IMR-90 (cell line): ENCODE measurements around the gene ORAI3. TPM values are rescaled to one million over a fixed set of nuclear protein-coding genes. Genes with fewer than 3 reads are reported as not detected.

ENCODE experiments used
- ATAC-seq: fragments of 200-7000 bp; cut with Tn5 transposase; 2 replicates; pipeline ENCODE4 v1.9.1; 2020; ENCODE audit warnings: low read depth, mild to moderate bottlenecking, moderate library complexity
- BruUV-seq: library from RNA; stranded (reverse); fragments of 400-500 nt; replicated peaks from 2 replicates; lab custom pipeline; 2021; lab: Mats Ljungman, UMichigan
- CTCF ChIA-PET: fragments of 300-600 bp; formaldehyde crosslinking; extraction: SDS; loops from one replicate; lab custom pipeline; 2021; ENCODE audit warnings: antibody characterized with exemption; lab: Yijun Ruan, JAX
- POLR2A ChIA-PET: fragments of 300-600 bp; sonication (Branson Sonifier 250); formaldehyde crosslinking; loops from one replicate; lab custom pipeline; 2022; ENCODE audit warnings: antibody characterized with exemption; ENCODE audit not compliant: unreplicated experiment; lab: Charles Lee
- DNase-seq: peaks from one replicate; pipeline ENCODE4 v3.0.0; 2013
- H2AFZ ChIP-seq: replicated peaks from 2 replicates; pipeline ENCODE3; 2013; ENCODE audit warnings: low read length, mild to moderate bottlenecking; ENCODE audit not compliant: poor library complexity
- H2AK5ac ChIP-seq: 2 replicates; pipeline ENCODE4 v1.6.1; 2013; ENCODE audit warnings: low read depth, low read length, inconsistent platforms
- H2AK9ac ChIP-seq: replicated peaks from 2 replicates; pipeline ENCODE3; 2013; ENCODE audit warnings: mild to moderate bottlenecking, low read depth, low read length, moderate library complexity; ENCODE audit not compliant: poor library complexity
- H2BK120ac ChIP-seq: 2 replicates; pipeline ENCODE4 v1.6.1; 2013; ENCODE audit warnings: low read depth, low read length, inconsistent platforms
- H2BK15ac ChIP-seq: 3 replicates; pipeline ENCODE4 v1.6.1; 2013; ENCODE audit warnings: low read depth, low read length, inconsistent platforms
- H2BK20ac ChIP-seq: 2 replicates; pipeline ENCODE4 v1.6.1; 2013; ENCODE audit warnings: low read depth, mild to moderate bottlenecking, inconsistent platforms, low read length, moderate library complexity
- H2BK5ac ChIP-seq: 2 replicates; pipeline ENCODE4 v1.6.1; 2013; ENCODE audit warnings: mild to moderate bottlenecking, low read depth, low read length, inconsistent platforms; ENCODE audit not compliant: poor library complexity, severe bottlenecking
- H3K14ac ChIP-seq: replicated peaks from 2 replicates; pipeline ENCODE4 v1.6.1; 2013; ENCODE audit warnings: low read depth, low read length, inconsistent platforms
- H3K18ac ChIP-seq: 2 replicates; pipeline ENCODE4 v1.6.1; 2013; ENCODE audit warnings: low read depth, low read length, control low read depth
- H3K23ac ChIP-seq: 2 replicates; pipeline ENCODE4 v1.6.1; 2013; ENCODE audit warnings: low read depth, low read length, inconsistent platforms
- H3K27ac ChIP-seq: 2 replicates; pipeline ENCODE4 v1.5.1; 2013; ENCODE audit warnings: mild to moderate bottlenecking, control low read depth, low read length; ENCODE audit not compliant: insufficient read depth
- H3K27me3 ChIP-seq: 2 replicates; pipeline ENCODE4 v1.6.1; 2013; ENCODE audit warnings: low read length; ENCODE audit not compliant: control insufficient read depth, insufficient read depth
- H3K36me3 ChIP-seq: 2 replicates; pipeline ENCODE4 v1.6.1; 2013; ENCODE audit warnings: low read length, mixed read lengths; ENCODE audit not compliant: control insufficient read depth, insufficient read depth
- H3K4ac ChIP-seq: 2 replicates; pipeline ENCODE4 v1.6.1; 2013; ENCODE audit warnings: low read depth, low read length, inconsistent platforms
- H3K4me1 ChIP-seq: 2 replicates; pipeline ENCODE4 v1.6.1; 2013; ENCODE audit warnings: low read length, mixed read lengths; ENCODE audit not compliant: control insufficient read depth, insufficient read depth
- H3K4me2 ChIP-seq: 2 replicates; pipeline ENCODE4 v1.6.1; 2013; ENCODE audit warnings: low read depth, mild to moderate bottlenecking, control low read depth, low read length, moderate library complexity
- H3K4me3 ChIP-seq: 2 replicates; pipeline ENCODE4 v1.5.1; 2013; ENCODE audit warnings: low read depth, mild to moderate bottlenecking, control low read depth, low read length, moderate library complexity; ENCODE audit not compliant: insufficient read depth
- H3K56ac ChIP-seq: 2 replicates; pipeline ENCODE4 v1.6.1; 2013; ENCODE audit warnings: low read length, inconsistent platforms; ENCODE audit not compliant: insufficient read depth; ENCODE audit errors: extremely low read depth
- H3K79me1 ChIP-seq, 2 experiments: 2 replicates each; pipeline ENCODE4 v1.6.1; 2013; ENCODE audit warnings: low read length in 2 of 2, inconsistent platforms in 1 of 2, low read depth in 1 of 2
- H3K9ac ChIP-seq: 2 replicates; pipeline ENCODE4 v1.6.1; 2013; ENCODE audit warnings: low read depth, low read length, control low read depth
- H3K9me1 ChIP-seq: 2 replicates; pipeline ENCODE4 v1.6.1; 2013; ENCODE audit warnings: low read length, inconsistent platforms; ENCODE audit not compliant: insufficient read depth
- H3K9me3 ChIP-seq: 2 replicates; pipeline ENCODE4 v1.6.1; 2013; ENCODE audit warnings: low read length; ENCODE audit not compliant: control insufficient read depth, insufficient read depth
- H4K20me1 ChIP-seq: 2 replicates; pipeline ENCODE4 v1.6.1; 2013; ENCODE audit warnings: low read length, inconsistent platforms; ENCODE audit not compliant: insufficient read depth
- H4K5ac ChIP-seq: 2 replicates; pipeline ENCODE4 v1.6.1; 2013; ENCODE audit warnings: mild to moderate bottlenecking, low read depth, low read length, control low read depth
- H4K8ac ChIP-seq, 2 experiments: 2 replicates each; pipeline ENCODE4 v1.6.1; 2013; ENCODE audit warnings: low read depth in 2 of 2, low read length in 2 of 2, control low read depth in 1 of 2, inconsistent platforms in 1 of 2
- H4K91ac ChIP-seq: 2 replicates; pipeline ENCODE4 v1.6.1; 2013; ENCODE audit warnings: low read depth, low read length, inconsistent platforms; ENCODE audit not compliant: insufficient read depth
- BHLHE40 ChIP-seq: fragments of 150-350 bp; IDR thresholded peaks from 2 replicates; pipeline ENCODE4 v1.6.1; 2016; ENCODE audit warnings: mild to moderate bottlenecking, low read depth, low read length
- CEBPB ChIP-seq: IDR thresholded peaks from 2 replicates; pipeline ENCODE4 v1.6.1; 2012; ENCODE audit warnings: low read depth, low read length, improper control_type of control experiment
- CHD1 ChIP-seq: IDR thresholded peaks from 2 replicates; pipeline ENCODE4 v1.6.1; 2012; ENCODE audit warnings: low read depth, low read length, improper control_type of control experiment
- CTCF ChIP-seq: conservative IDR thresholded peaks from 2 replicates; pipeline ENCODE4 v1.5.1; 2012; ENCODE audit warnings: mild to moderate bottlenecking, low read depth, low read length, improper control_type of control experiment
- FOS ChIP-seq: fragments of 150-350 bp; IDR thresholded peaks from 2 replicates; pipeline ENCODE4 v1.6.1; 2016; ENCODE audit warnings: low read depth, low read length
- MAFK ChIP-seq: IDR thresholded peaks from 2 replicates; pipeline ENCODE4 v1.6.1; 2012; ENCODE audit warnings: low read depth, low read length, improper control_type of control experiment
- MAZ ChIP-seq: IDR thresholded peaks from 2 replicates; pipeline ENCODE4 v1.6.1; 2012; ENCODE audit warnings: low read depth, mild to moderate bottlenecking, low read length, improper control_type of control experiment, moderate library complexity, borderline replicate concordance
- MXI1 ChIP-seq: IDR thresholded peaks from 2 replicates; pipeline ENCODE4 v1.6.1; 2012; ENCODE audit warnings: low read depth, mild to moderate bottlenecking, low read length, moderate library complexity, borderline replicate concordance
- NFE2L2 ChIP-seq: fragments of 150-350 bp; IDR thresholded peaks from 2 replicates; pipeline ENCODE4 v1.6.1; 2016; ENCODE audit warnings: low read depth, mild to moderate bottlenecking, low read length
- POLR2A ChIP-seq: IDR thresholded peaks from 2 replicates; pipeline ENCODE4 v1.6.1; 2012; ENCODE audit warnings: mild to moderate bottlenecking, low read depth, low read length
- RAD21 ChIP-seq: IDR thresholded peaks from 2 replicates; pipeline ENCODE4 v1.6.1; 2012; ENCODE audit warnings: low read length, improper control_type of control experiment
- RCOR1 ChIP-seq: IDR thresholded peaks from 2 replicates; pipeline ENCODE4 v1.6.1; 2012; ENCODE audit warnings: mild to moderate bottlenecking, low read length, improper control_type of control experiment; ENCODE audit not compliant: insufficient replicate concordance
- RFX5 ChIP-seq: IDR thresholded peaks from 2 replicates; pipeline ENCODE4 v1.8.0; 2012; ENCODE audit warnings: low read depth, mild to moderate bottlenecking, low read length, moderate library complexity
- SMC3 ChIP-seq: fragments of 150-350 bp; IDR thresholded peaks from 2 replicates; pipeline ENCODE4 v1.6.1; 2016; ENCODE audit warnings: low read depth, mild to moderate bottlenecking, antibody characterized with exemption, low read length, moderate library complexity
- WGBS, 2 experiments: methylation state at CpG; one replicate each; pipeline versions ENCODE4 v1.1.5 to v1.1.7; 2013; ENCODE audit warnings: missing lambda C conversion rate in 2 of 2; ENCODE audit not compliant: insufficient read length in 1 of 2; ENCODE audit errors: extremely low coverage in 2 of 2; 5-methylcytosine and 5-hydroxymethylcytosine counted together
- dilution Hi-C: fragments of 300-500 bp; cut with HindIII; formaldehyde crosslinking; loops from one replicate; pipeline ENCODE4 v1.14.3; 2018; ENCODE audit warnings: low sequenced_read_pairs; ENCODE audit not compliant: unreplicated experiment
- in situ Hi-C: fragments of 300-500 bp; cut with MboI; formaldehyde crosslinking; loops from 3 replicates; pipeline ENCODE4 v1.14.3; 2019; ENCODE audit warnings: low sequenced_read_pairs, inconsistent platforms, mixed read lengths
- intact Hi-C: fragments of 100-400 bp; cut with micrococcal nuclease; formaldehyde crosslinking; loops from 2 replicates; pipeline ENCODE4 v1.10.0; 2022
- polyA plus RNA-seq, 3 experiments: library from polyadenylated mRNA; depleted of rRNA; stranded (reverse); fragments of >200 nt; gene quantifications; 2 replicates each; pipeline ENCODE4 v1.2.3, GENCODE V29; 2012; ENCODE audit warnings: low replicate concordance in 1 of 3
- total RNA-seq: library from RNA; depleted of rRNA; stranded (reverse); fragments of >200 nt; gene quantifications from 2 replicates; pipeline ENCODE4 v1.2.3, GENCODE V29; 2012
- TF ChIP-seq, protein P1 (sequence below): fragments of 150-350 bp; IDR thresholded peaks from 2 replicates; pipeline ENCODE4 v1.6.1; 2017; ENCODE audit warnings: mild to moderate bottlenecking, antibody characterized with exemption, low read length, low read depth
- TF ChIP-seq, protein P2 (sequence below): fragments of 150-350 bp; IDR thresholded peaks from 2 replicates; pipeline ENCODE4 v1.6.1; 2016; ENCODE audit warnings: low read depth, mild to moderate bottlenecking, low read length, moderate library complexity, borderline replicate concordance

Gene ORAI3
- total and polyA plus RNA-seq, 2 of the 4 experiments (the other 2 are of a cell fraction): 6.8 to 16.9 TPM

DNA sequence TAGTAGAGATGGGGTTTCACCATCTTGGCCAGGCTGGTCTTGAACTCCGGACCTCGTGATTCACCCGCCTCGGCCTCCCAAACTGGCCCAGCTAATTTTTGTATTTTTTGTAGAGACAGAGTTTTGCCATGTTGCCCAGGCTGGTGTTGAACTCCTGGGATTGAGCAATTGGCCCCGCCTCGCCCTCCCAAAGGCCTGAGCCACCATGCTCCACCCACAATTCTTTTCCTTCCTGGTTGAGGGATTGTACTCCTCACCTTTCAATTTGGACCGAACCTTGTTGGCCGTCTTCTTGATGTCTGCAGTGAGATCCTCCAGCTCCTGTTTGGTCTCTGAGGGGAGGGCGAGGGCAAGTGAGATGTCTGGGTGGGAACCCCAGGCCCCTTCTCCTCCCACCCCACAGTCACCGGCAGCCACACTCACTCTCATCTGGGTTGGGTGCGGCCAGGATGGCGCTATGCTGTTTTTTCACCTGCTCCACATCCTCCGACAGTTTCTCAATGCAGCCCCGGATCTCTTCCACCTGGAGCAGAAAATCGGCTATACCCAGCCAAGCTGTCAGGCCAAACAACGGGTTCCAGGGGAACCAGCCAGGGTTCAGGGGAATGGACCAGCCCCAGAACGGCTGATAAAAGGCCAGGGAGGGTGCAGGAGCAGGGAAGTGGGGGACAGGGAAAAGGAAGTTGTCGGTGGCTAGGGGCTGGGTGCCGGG is 52.0 kb downstream of the ORAI3 start:
- no peak overlapping the region for H3K9ac ChIP-seq
- H2AK5ac ChIP-seq: no peak overlapping the region
- no peak overlapping the region for H3K27ac ChIP-seq
- H3K79me1 ChIP-seq: peaks cover 0 to 31% of the 10 kb centered on the region in 2 experiments; a peak in 2 of 4 replicates
- H2AFZ ChIP-seq: no peak overlapping the region
- in situ Hi-C loops: no loop called here
- BruUV-seq: no TSS peak
- H4K8ac ChIP-seq: no peak overlapping the region
- H2BK120ac ChIP-seq: no peak overlapping the region
- no peak overlapping the region for H2AK9ac ChIP-seq
- no peak overlapping the region for H3K56ac ChIP-seq
- no peak overlapping the region for H2BK20ac ChIP-seq
- no peak for TF ChIP-seq CHD1
- TF ChIP-seq RFX5: no peak
- TF ChIP-seq MXI1: no peak
- TF ChIP-seq, protein P1, sequence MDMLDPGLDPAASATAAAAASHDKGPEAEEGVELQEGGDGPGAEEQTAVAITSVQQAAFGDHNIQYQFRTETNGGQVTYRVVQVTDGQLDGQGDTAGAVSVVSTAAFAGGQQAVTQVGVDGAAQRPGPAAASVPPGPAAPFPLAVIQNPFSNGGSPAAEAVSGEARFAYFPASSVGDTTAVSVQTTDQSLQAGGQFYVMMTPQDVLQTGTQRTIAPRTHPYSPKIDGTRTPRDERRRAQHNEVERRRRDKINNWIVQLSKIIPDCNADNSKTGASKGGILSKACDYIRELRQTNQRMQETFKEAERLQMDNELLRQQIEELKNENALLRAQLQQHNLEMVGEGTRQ: no peak
- no peak for TF ChIP-seq CEBPB
- no peak for TF ChIP-seq MAZ
- no peak for TF ChIP-seq RAD21
- no peak for TF ChIP-seq BHLHE40
- no peak for TF ChIP-seq RCOR1
- no peak for TF ChIP-seq SMC3
- TF ChIP-seq NFE2L2: no peak
- no peak for TF ChIP-seq CTCF
- TF ChIP-seq MAFK: no peak
- TF ChIP-seq POLR2A: no peak
- TF ChIP-seq, protein P2, sequence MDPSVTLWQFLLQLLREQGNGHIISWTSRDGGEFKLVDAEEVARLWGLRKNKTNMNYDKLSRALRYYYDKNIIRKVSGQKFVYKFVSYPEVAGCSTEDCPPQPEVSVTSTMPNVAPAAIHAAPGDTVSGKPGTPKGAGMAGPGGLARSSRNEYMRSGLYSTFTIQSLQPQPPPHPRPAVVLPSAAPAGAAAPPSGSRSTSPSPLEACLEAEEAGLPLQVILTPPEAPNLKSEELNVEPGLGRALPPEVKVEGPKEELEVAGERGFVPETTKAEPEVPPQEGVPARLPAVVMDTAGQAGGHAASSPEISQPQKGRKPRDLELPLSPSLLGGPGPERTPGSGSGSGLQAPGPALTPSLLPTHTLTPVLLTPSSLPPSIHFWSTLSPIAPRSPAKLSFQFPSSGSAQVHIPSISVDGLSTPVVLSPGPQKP: no peak
- no peak for TF ChIP-seq FOS
- no peak overlapping the region for H3K23ac ChIP-seq
- H4K91ac ChIP-seq: no peak overlapping the region
- DNase-seq (no peak), ATAC-seq (no peak)
- 90% methylated on average over 2 of the region's 19 CpGs; no CpG with 5 or more reads in 1 of the 2 experiments for WGBS, 2 experiments
- peaks cover 18% of the 10 kb centered on the region for H3K9me1 ChIP-seq
- H3K4ac ChIP-seq: no peak overlapping the region
- CTCF ChIA-PET: no interaction called here
- POLR2A ChIA-PET: no interaction called here
- no peak overlapping the region for H3K4me2 ChIP-seq
- no peaks in the 10 kb centered on the region for H3K9me3 ChIP-seq
- H2BK15ac ChIP-seq: no peak overlapping the region
- peaks cover 29% of the 10 kb centered on the region for H3K4me1 ChIP-seq
- peaks cover 1% of the 10 kb centered on the region; the same call in 1 of the 2 replicates for H3K36me3 ChIP-seq
- H3K4me3 ChIP-seq: no peak overlapping the region
- no peaks in the 10 kb centered on the region for H4K20me1 ChIP-seq
- H3K14ac ChIP-seq: no peak overlapping the region
- dilution Hi-C loops: no loop called here
- intact Hi-C loops: no loop called here
- no peaks in the 10 kb centered on the region for H3K27me3 ChIP-seq
- no peak overlapping the region for H4K5ac ChIP-seq
- no peak overlapping the region for H3K18ac ChIP-seq
- H2BK5ac ChIP-seq: no peak overlapping the region
